GM23248 (cell line): ENCODE results near the gene NMT1. TPM values are rescaled to one million over a fixed set of nuclear protein-coding genes. Genes with fewer than 3 reads are reported as not detected.

Experiments
- DNase-seq: peaks from one replicate; pipeline ENCODE4 v3.0.0-alpha.2; 2015
- H2AFZ ChIP-seq: fragments of 200-600 bp; sonication (generic); 2 replicates; pipeline ENCODE4 v1.6.1; 2016; ENCODE audit warnings: antibody characterized with exemption
- H3F3A ChIP-seq: fragments of 200-600 bp; sonication (generic); 2 replicates; pipeline ENCODE4 v1.6.1; 2016; ENCODE audit warnings: mild to moderate bottlenecking, antibody characterized with exemption, mixed run types; ENCODE audit not compliant: insufficient read depth
- H3K27ac ChIP-seq: fragments of 200-600 bp; sonication (generic); 2 replicates; pipeline ENCODE4 v1.5.1; 2016; ENCODE audit warnings: mild to moderate bottlenecking
- H3K27me3 ChIP-seq: fragments of 200-600 bp; sonication (generic); replicated peaks from 2 replicates; pipeline ENCODE4 v1.6.1; 2016; ENCODE audit warnings: mild to moderate bottlenecking; ENCODE audit not compliant: insufficient read depth
- H3K36me3 ChIP-seq: fragments of 200-600 bp; sonication (generic); 2 replicates; pipeline ENCODE4 v1.6.1; 2016; ENCODE audit warnings: low read depth, mild to moderate bottlenecking
- H3K4me1 ChIP-seq: fragments of 200-600 bp; sonication (generic); 2 replicates; pipeline ENCODE4 v1.6.1; 2016; ENCODE audit warnings: mild to moderate bottlenecking; ENCODE audit not compliant: insufficient read depth
- H3K4me2 ChIP-seq: fragments of 200-600 bp; sonication (generic); one replicate; pipeline ENCODE4 v1.6.1; 2016; ENCODE audit warnings: mild to moderate bottlenecking; ENCODE audit not compliant: unreplicated experiment
- H3K4me3 ChIP-seq: fragments of 200-600 bp; sonication (generic); 2 replicates; pipeline ENCODE4 v1.5.1; 2016; ENCODE audit warnings: mild to moderate bottlenecking
- H3K79me2 ChIP-seq: fragments of 200-600 bp; sonication (generic); 2 replicates; pipeline ENCODE4 v1.6.1; 2016; ENCODE audit warnings: mild to moderate bottlenecking; ENCODE audit not compliant: insufficient read depth
- H3K9ac ChIP-seq: fragments of 200-600 bp; sonication (generic); 2 replicates; pipeline ENCODE4 v1.6.1; 2016; ENCODE audit warnings: mild to moderate bottlenecking
- H3K9me2 ChIP-seq: fragments of 200-600 bp; sonication (generic); 2 replicates; pipeline ENCODE4 v1.6.1; 2016; ENCODE audit warnings: mixed run types, mild to moderate bottlenecking, moderate library complexity; ENCODE audit not compliant: insufficient read depth
- H3K9me3 ChIP-seq: fragments of 200-600 bp; sonication (generic); one replicate; pipeline ENCODE4 v1.6.1; 2017; ENCODE audit warnings: low read depth
- H4K20me1 ChIP-seq: fragments of 200-600 bp; sonication (generic); 2 replicates; pipeline ENCODE4 v1.6.0; 2016; ENCODE audit not compliant: insufficient read depth
- EZH2 ChIP-seq: fragments of 200-600 bp; sonication (generic); IDR thresholded peaks from 2 replicates; pipeline ENCODE4 v1.6.1; 2018; ENCODE audit warnings: antibody characterized with exemption, mild to moderate bottlenecking; ENCODE audit not compliant: insufficient read depth, poor library complexity, severe bottlenecking
- EZH2phosphoT487 ChIP-seq: fragments of 200-600 bp; sonication (generic); IDR thresholded peaks from 2 replicates; pipeline ENCODE4 v1.6.1; 2018; ENCODE audit warnings: antibody characterized with exemption, moderate library complexity, mild to moderate bottlenecking, low read depth; ENCODE audit not compliant: insufficient read depth
- WGBS, 2 experiments: methylation state at CpG; one replicate each; pipeline ENCODE4 v1.1.6; 2015 to 2017; ENCODE audit warnings: low lambda C conversion rate in 2 of 2, low coverage in 1 of 2; ENCODE audit errors: missing lambda C conversion rate in 2 of 2; 5-methylcytosine and 5-hydroxymethylcytosine counted together
- in situ Hi-C: fragments of 300-500 bp; cut with MboI; formaldehyde crosslinking; loops from 2 replicates; pipeline ENCODE4 v1.15.0; 2020
- polyA plus RNA-seq: library from polyadenylated mRNA; unstranded; fragments of >200 nt; fragmentation: Nextera tagmentation; extraction: Ambion mirVana; gene quantifications from 2 replicates; pipeline ENCODE4 v1.2.1, GENCODE V29; 2016
- total RNA-seq: library from RNA; depleted of rRNA; stranded (reverse); fragments of >200 nt; shearing (Covaris generic); gene quantifications from 2 replicates; pipeline ENCODE4 v1.2.3, GENCODE V29; 2014

Gene NMT1
- total and polyA plus RNA-seq, 2 experiments from 2014 or later = 61.8 to 95.7 TPM

DNA sequence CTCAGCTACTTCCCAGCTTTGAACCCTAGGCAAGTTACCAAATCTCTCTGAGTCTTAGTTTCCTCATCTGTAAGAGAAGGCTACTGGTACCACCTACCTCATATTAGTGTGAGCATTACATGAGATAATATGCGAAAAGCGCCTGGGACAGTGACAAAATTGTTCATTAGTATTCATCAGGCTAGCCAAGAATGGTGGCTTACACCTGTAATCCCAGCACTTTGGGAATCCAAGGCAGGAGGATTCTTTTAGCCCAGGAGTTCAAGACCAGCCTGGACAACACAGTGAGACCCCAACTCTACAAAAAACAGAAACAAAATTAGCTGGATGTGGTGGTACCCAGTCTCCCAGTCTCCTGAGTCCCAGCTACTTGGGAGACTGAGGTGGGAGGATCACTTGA, 67.9 kb downstream of the NMT1 start:
- no peak for DNase-seq
- peaks cover 33% of the 10 kb centered on the region for H3K4me1 ChIP-seq
- no peak overlapping the region for H3K4me3 ChIP-seq
- no peaks in the 10 kb centered on the region for H3K9me2 ChIP-seq
- peaks cover 51% of the 10 kb centered on the region for H3K79me2 ChIP-seq
- no peaks in the 10 kb centered on the region for H4K20me1 ChIP-seq
- in situ Hi-C loops = loop anchor here (10.0 kb wide), 1 partner anchor 74 kb away; the partner anchor contains the start of gene DCAKD
- 92 to 96% methylated on average over 2 of the region's 2 CpGs for WGBS, 2 experiments
- H3K27me3 ChIP-seq = no peaks in the 10 kb centered on the region
- TF ChIP-seq EZH2phosphoT487 (no peak), EZH2 (no peak)
- H3K9ac ChIP-seq = no peak overlapping the region
- no peak overlapping the region for H3K4me2 ChIP-seq
- H3F3A ChIP-seq = no peaks in the 10 kb centered on the region
- H3K36me3 ChIP-seq = no peaks in the 10 kb centered on the region
- H2AFZ ChIP-seq = no peak overlapping the region
- no peaks in the 10 kb centered on the region for H3K9me3 ChIP-seq
- H3K27ac ChIP-seq = no peak overlapping the region

DNA sequence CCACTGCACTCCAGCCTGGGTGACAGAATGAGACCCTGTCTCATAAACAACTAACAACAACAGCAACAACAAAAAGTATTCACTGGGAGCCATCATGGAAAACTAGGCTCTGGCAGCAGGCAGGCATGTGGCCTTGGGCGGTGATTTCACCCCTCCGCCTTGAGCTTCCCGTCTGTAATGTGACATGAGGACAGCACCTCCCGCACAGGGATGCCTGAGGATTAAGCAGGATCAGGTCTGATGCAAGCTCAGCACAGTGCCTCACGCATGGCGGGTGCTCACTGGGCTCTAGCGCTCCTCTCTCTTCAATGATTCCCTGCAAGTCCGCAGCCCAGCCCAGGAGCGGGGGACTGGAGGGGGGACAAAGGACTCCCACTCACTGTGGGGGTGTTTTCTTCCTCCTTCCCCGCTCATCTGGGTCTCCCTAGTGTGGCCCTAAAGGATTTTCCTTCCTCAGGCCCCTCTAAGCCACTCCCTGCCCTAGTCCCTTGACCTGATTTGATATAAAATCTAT, 68.4 kb downstream of the NMT1 start:
- H3K79me2 ChIP-seq = peaks cover 47% of the 10 kb centered on the region
- no peak overlapping the region for H3K27ac ChIP-seq
- H3K9ac ChIP-seq = no peak overlapping the region
- H3K9me2 ChIP-seq = no peaks in the 10 kb centered on the region
- H3K4me3 ChIP-seq = no peak overlapping the region
- no peak overlapping the region for H2AFZ ChIP-seq
- H3F3A ChIP-seq = no peaks in the 10 kb centered on the region
- H4K20me1 ChIP-seq = no peaks in the 10 kb centered on the region
- WGBS, 2 experiments = 72 to 78% methylated on average over 9 to 10 of the region's 10 CpGs
- no peaks in the 10 kb centered on the region for H3K36me3 ChIP-seq
- H3K4me2 ChIP-seq = no peak overlapping the region
- no peaks in the 10 kb centered on the region for H3K27me3 ChIP-seq
- H3K4me1 ChIP-seq = peaks cover 28% of the 10 kb centered on the region
- TF ChIP-seq EZH2 (no peak), EZH2phosphoT487 (no peak)
- in situ Hi-C loops = loop anchor here (10.0 kb wide), 1 partner anchor 75 kb away; the partner anchor contains the start of gene DCAKD
- H3K9me3 ChIP-seq = no peaks in the 10 kb centered on the region
- DNase-seq = peak; percentile 53

DNA sequence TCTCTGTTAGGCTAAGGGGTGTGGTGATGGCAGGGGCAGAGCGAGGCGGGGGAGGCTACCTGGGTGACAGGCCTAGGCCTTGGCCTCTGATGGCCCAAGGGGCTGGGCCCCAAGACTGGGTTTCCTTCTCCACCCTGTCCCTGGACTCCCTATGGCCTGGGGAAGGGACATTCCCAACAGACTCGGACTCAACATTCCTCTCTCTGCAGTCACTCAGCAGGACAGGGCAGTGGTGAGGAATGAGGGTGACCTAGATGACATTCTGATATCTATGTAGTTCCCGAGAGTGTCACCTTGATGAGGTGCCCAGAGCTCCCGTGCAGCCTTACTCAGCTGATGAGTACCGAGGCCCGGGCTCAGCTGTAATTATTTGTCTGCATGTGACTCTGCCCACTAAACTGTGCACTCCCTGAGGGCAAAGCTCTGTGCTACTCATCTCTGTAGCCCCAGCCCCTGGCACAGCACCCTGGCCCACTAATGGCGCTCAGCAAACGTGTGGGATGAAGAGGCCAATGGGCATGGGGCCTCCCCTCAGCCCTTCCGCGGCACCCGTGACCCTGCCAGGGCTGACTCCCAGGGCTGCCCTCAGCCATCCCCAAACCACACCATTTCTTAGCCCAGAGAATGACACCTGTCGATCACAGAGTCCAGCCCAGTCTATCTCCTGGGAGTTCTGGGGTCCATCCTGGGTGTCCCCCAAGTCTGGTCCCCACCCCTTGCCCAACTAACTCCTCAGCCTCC, 69.0 kb downstream of the NMT1 start:
- peak; percentile 47 for DNase-seq
- Histone ChIP-seq H3F3A (no peaks in the 10 kb centered on the region), H3K4me1 (peaks cover 23% of the 10 kb centered on the region), H2AFZ (no peak overlapping the region), H3K9ac (no peak overlapping the region), H3K27me3 (no peaks in the 10 kb centered on the region), H3K9me3 (no peaks in the 10 kb centered on the region), H3K4me3 (no peak overlapping the region), H3K4me2 (no peak overlapping the region), H3K9me2 (no peaks in the 10 kb centered on the region), H3K79me2 (peaks cover 42% of the 10 kb centered on the region), H3K36me3 (no peaks in the 10 kb centered on the region), H3K27ac (no peak overlapping the region), H4K20me1 (no peaks in the 10 kb centered on the region)
- 56 to 59% methylated on average over 13 of the region's 13 CpGs for WGBS, 2 experiments
- no peak for TF ChIP-seq EZH2
- TF ChIP-seq EZH2phosphoT487 = no peak
- in situ Hi-C loops = loop anchor here (10.0 kb wide), 1 partner anchor 75 kb away; the partner anchor contains the start of gene DCAKD

DNA sequence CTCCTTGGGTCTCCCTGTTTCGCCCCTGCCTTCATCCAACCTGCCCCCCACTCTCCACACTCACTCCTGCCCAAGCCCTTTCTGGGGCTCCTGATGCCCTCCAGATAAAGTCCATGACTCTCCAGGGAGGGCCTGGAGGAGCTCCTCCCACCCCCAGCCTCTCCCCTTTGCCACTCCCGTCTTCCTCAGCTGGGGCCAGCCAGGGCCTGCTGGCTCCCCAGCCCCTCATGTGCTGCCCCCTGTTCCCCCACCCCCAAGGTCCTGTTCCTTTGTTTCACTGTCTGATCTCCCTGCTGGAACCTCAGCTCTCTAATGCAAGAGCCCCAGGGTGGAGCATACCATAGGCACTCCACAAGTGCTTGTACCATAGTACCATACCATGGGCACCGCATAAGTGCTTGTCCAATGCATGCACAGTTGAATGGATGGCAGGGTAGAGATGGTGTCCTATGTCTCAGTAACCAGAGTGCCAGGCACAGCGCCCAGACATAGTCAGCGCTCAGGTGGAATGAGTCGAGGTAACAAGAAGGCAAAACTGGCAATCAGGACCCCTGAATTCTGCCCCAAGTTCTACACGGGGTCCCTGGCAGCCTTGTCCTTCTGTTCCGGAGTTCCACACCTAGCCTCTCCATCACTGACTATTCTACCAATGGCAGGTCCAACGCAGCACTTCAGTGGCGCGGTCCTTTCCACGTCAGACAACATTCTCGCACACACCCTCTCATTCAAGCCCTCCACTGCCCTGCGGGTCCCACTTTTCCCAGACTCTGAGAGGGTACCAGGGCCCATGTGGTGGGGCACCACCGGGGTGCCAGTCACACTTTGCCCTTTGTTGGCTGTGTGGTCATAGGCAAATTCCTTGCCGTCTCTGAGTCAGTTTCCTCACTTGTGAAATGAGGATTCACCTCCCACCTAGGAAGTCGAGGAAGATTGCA, 69.8 kb downstream of the NMT1 start:
- Histone ChIP-seq H2AFZ (no peak overlapping the region), H3K9ac (peak overlapping the region; percentile 76)

More for the DNA sequence above, 69.8 kb downstream of the NMT1 start:
- no peak for DNase-seq
- no peaks in the 10 kb centered on the region for H3K9me3 ChIP-seq
- TF ChIP-seq EZH2phosphoT487 = no peak
- no peak for TF ChIP-seq EZH2
- peaks cover 23% of the 10 kb centered on the region for H3K4me1 ChIP-seq
- peaks cover 33% of the 10 kb centered on the region; the same call in 1 of the 2 replicates for H3K79me2 ChIP-seq
- H4K20me1 ChIP-seq = no peaks in the 10 kb centered on the region
- H3K36me3 ChIP-seq = no peaks in the 10 kb centered on the region
- 73 to 76% methylated on average over 16 to 17 of the region's 17 CpGs for WGBS, 2 experiments
- peak overlapping the region; percentile 80 for H3K4me2 ChIP-seq
- H3K27me3 ChIP-seq = no peaks in the 10 kb centered on the region
- H3K9me2 ChIP-seq = no peaks in the 10 kb centered on the region
- no peak overlapping the region for H3K27ac ChIP-seq
- H3K4me3 ChIP-seq = peak overlapping the region; percentile 77
- no peaks in the 10 kb centered on the region for H3F3A ChIP-seq
- in situ Hi-C loops = no loop called here
